H1 (cell line): ENCODE results near the gene KLHL26. TPM values are rescaled to one million over a fixed set of nuclear protein-coding genes. Genes with fewer than 3 reads are reported as not detected.
A peak's percentile ranks its signal among the peaks of the same experiment; 100 is the strongest.

Source experiments
- CTCF ChIA-PET: fragments of 300-600 bp; sonication (Branson Sonifier 250); formaldehyde crosslinking; loops from one replicate; lab custom pipeline; 2021; ENCODE audit not compliant: partially characterized antibody; lab: Charles Lee
- POLR2A ChIA-PET: fragments of 300-600 bp; sonication (Branson Sonifier 250); formaldehyde crosslinking; loops from one replicate; lab custom pipeline; 2021; ENCODE audit warnings: inconsistent platforms; ENCODE audit not compliant: partially characterized antibody; lab: Charles Lee
- DNase-seq, 2 experiments: peaks; one replicate each; pipeline versions ENCODE4 v3.0.0 to v3.0.0-alpha.2; 2010 to 2022; ENCODE audit warnings: low spot score in 2 of 2, low read depth in 1 of 2, mixed read lengths in 1 of 2
- FAIRE-seq: peaks from 2 replicates; lab custom pipeline; 2011; peaks lifted over from hg19 to GRCh38; lab: Jason Lieb, UNC
- H2AFZ ChIP-seq: 2 replicates; pipeline ENCODE4 v1.8.1; 2012; ENCODE audit warnings: low read length, inconsistent platforms
- H2AK5ac ChIP-seq: 2 replicates; pipeline ENCODE4 v1.6.1; 2013; ENCODE audit warnings: low read depth, low read length
- H2BK120ac ChIP-seq: replicated peaks from 2 replicates; pipeline ENCODE3; 2013; ENCODE audit warnings: low read depth, low read length, inconsistent platforms
- H2BK12ac ChIP-seq: 2 replicates; pipeline ENCODE4 v1.6.1; 2013; ENCODE audit warnings: low read depth, low read length
- H2BK15ac ChIP-seq: 2 replicates; pipeline ENCODE4 v1.6.1; 2013; ENCODE audit warnings: low read length
- H2BK20ac ChIP-seq: 2 replicates; pipeline ENCODE4 v1.6.1; 2013; ENCODE audit warnings: low read length
- H2BK5ac ChIP-seq: 2 replicates; pipeline ENCODE4 v1.6.1; 2013; ENCODE audit warnings: low read depth, low read length
- H3K14ac ChIP-seq: 2 replicates; pipeline ENCODE4 v1.6.1; 2013; ENCODE audit warnings: inconsistent platforms; ENCODE audit not compliant: insufficient read length
- H3K18ac ChIP-seq: 2 replicates; pipeline ENCODE4 v1.6.1; 2013; ENCODE audit warnings: low read length; ENCODE audit errors: extremely low read depth
- H3K23ac ChIP-seq: 2 replicates; pipeline ENCODE4 v1.6.1; 2013; ENCODE audit warnings: inconsistent platforms; ENCODE audit not compliant: insufficient read length
- H3K23me2 ChIP-seq: 2 replicates; pipeline ENCODE4 v1.6.1; 2013; ENCODE audit warnings: low read depth, low read length
- H3K27ac ChIP-seq: 2 replicates; pipeline ENCODE4 v1.6.1; 2011; ENCODE audit warnings: low read depth, low read length, inconsistent platforms
- H3K27me3 ChIP-seq, 4 experiments: replicated peaks in 1 of 4; 1 replicate in 1 of 4; 2 replicates in 3 of 4; pipeline versions ENCODE4 v1.6.1 to v1.8.1; 2011 to 2013; ENCODE audit warnings: low read length in 3 of 4, mild to moderate bottlenecking in 3 of 4, inconsistent platforms in 2 of 4, mixed read lengths in 2 of 4, moderate library complexity in 1 of 4; ENCODE audit not compliant: control insufficient read depth in 3 of 4, insufficient read depth in 3 of 4; ENCODE audit errors: extremely low read depth in 1 of 4
- H3K36me3 ChIP-seq, 4 experiments: 2 replicates each; pipeline versions ENCODE4 v1.6.1 to v1.8.1; 2011 to 2013; ENCODE audit warnings: mild to moderate bottlenecking in 4 of 4, low read length in 3 of 4, moderate library complexity in 2 of 4, control low read depth in 1 of 4, inconsistent platforms in 1 of 4; ENCODE audit not compliant: insufficient read depth in 4 of 4, control insufficient read depth in 2 of 4
- H3K4ac ChIP-seq: replicated peaks from 2 replicates; pipeline ENCODE3; 2013; ENCODE audit warnings: low read length, low read depth, mixed read lengths, inconsistent platforms; ENCODE audit not compliant: insufficient read length
- H3K4me1 ChIP-seq, 4 experiments: replicated peaks in 1 of 4; 1 replicate in 1 of 4; 2 replicates in 3 of 4; pipeline versions ENCODE4 v1.6.1 to v1.8.1; 2011 to 2013; ENCODE audit warnings: low read length in 3 of 4, inconsistent platforms in 2 of 4, mixed read lengths in 1 of 4; ENCODE audit not compliant: insufficient read depth in 4 of 4, control insufficient read depth in 3 of 4
- H3K4me2 ChIP-seq, 2 experiments: 2 replicates each; pipeline versions ENCODE4 v1.6.1 to v1.8.1; 2011 to 2013; ENCODE audit warnings: low read depth in 2 of 2, low read length in 2 of 2, control low read depth in 1 of 2, inconsistent platforms in 1 of 2, mild to moderate bottlenecking in 1 of 2; ENCODE audit not compliant: insufficient read depth in 1 of 2
- H3K4me3 ChIP-seq, 4 experiments: fragments of 200-600, 300-600 bp in 1 of 4; sonication (generic), shearing (Covaris generic), sonication (Bioruptor Twin) in 1 of 4; 2 replicates each; pipeline versions ENCODE4 v1.5.1 to v1.8.1; 2011 to 2016; ENCODE audit warnings: low read length in 4 of 4, low read depth in 3 of 4, control low read depth in 2 of 4, inconsistent platforms in 2 of 4, mild to moderate bottlenecking in 2 of 4, mixed read lengths in 1 of 4, moderate library complexity in 1 of 4; ENCODE audit not compliant: insufficient read depth in 2 of 4; ENCODE audit errors: extremely low read depth in 1 of 4
- H3K56ac ChIP-seq: replicated peaks from 2 replicates; pipeline ENCODE3; 2013; ENCODE audit warnings: low read depth, mild to moderate bottlenecking, mixed read lengths, low read length, inconsistent platforms; ENCODE audit not compliant: insufficient read length
- H3K79me1 ChIP-seq: 2 replicates; pipeline ENCODE4 v1.6.1; 2013; ENCODE audit warnings: low read depth, low read length, control low read depth
- H3K79me2 ChIP-seq, 2 experiments: 2 replicates each; pipeline versions ENCODE4 v1.6.1 to v1.8.1; 2012 to 2013; ENCODE audit warnings: low read length in 2 of 2, mild to moderate bottlenecking in 2 of 2, inconsistent platforms in 1 of 2; ENCODE audit not compliant: insufficient read depth in 2 of 2, control insufficient read depth in 1 of 2
- H3K9ac ChIP-seq, 4 experiments: replicated peaks in 1 of 4; 1 replicate in 1 of 4; 2 replicates in 3 of 4; pipeline versions ENCODE4 v1.6.1 to v1.8.1; 2011 to 2013; ENCODE audit warnings: low read depth in 3 of 4, low read length in 3 of 4, control low read depth in 2 of 4, mild to moderate bottlenecking in 2 of 4, moderate library complexity in 2 of 4, inconsistent platforms in 1 of 4; ENCODE audit errors: extremely low read depth in 1 of 4
- H3K9me3 ChIP-seq, 2 experiments: 2 replicates each; pipeline versions ENCODE4 v1.6.1 to v1.8.1; 2012 to 2013; ENCODE audit warnings: mild to moderate bottlenecking in 2 of 2, moderate library complexity in 2 of 2, control low read depth in 1 of 2, inconsistent platforms in 1 of 2, low read depth in 1 of 2, low read length in 1 of 2, mixed read lengths in 1 of 2; ENCODE audit not compliant: insufficient read depth in 2 of 2
- H4K20me1 ChIP-seq, 2 experiments: replicated peaks in 1 of 2; 2 replicates each; pipeline versions ENCODE3 to v1.8.1; 2011 to 2013; ENCODE audit warnings: inconsistent platforms in 2 of 2, low read length in 2 of 2, mild to moderate bottlenecking in 1 of 2; ENCODE audit not compliant: insufficient read depth in 2 of 2, control insufficient read depth in 1 of 2
- H4K5ac ChIP-seq: 2 replicates; pipeline ENCODE4 v1.6.1; 2013; ENCODE audit warnings: low read length, low read depth, mixed read lengths, inconsistent platforms; ENCODE audit not compliant: insufficient read length
- H4K8ac ChIP-seq: 2 replicates; pipeline ENCODE4 v1.8.0; 2013; ENCODE audit warnings: mild to moderate bottlenecking, moderate library complexity, low read length, inconsistent platforms; ENCODE audit not compliant: insufficient read depth; ENCODE audit errors: extremely low read depth
- H4K91ac ChIP-seq: replicated peaks from 2 replicates; pipeline ENCODE3; 2013; ENCODE audit warnings: low read length, mixed read lengths, inconsistent platforms; ENCODE audit not compliant: insufficient read length
- EP300 ChIP-seq, 2 experiments: IDR thresholded peaks; 1 replicate in 1 of 2; 2 replicates in 1 of 2; pipeline ENCODE4 v1.6.1; 2011 to 2012; ENCODE audit warnings: low read depth in 2 of 2, low read length in 2 of 2, mild to moderate bottlenecking in 2 of 2, borderline replicate concordance in 1 of 2, inconsistent platforms in 1 of 2, moderate library complexity in 1 of 2
- RNF2 ChIP-seq: fragments of 200-900, 300-1000 bp; sonication (generic); IDR thresholded peaks from 2 replicates; pipeline ENCODE4 v1.7.1; 2016; ENCODE audit warnings: borderline replicate concordance, low read depth, mild to moderate bottlenecking, antibody characterized with exemption, low read length; ENCODE audit not compliant: poor library complexity, severe bottlenecking; ENCODE audit errors: missing control alignments
- SP1 ChIP-seq: IDR thresholded peaks from 2 replicates; pipeline ENCODE4 v1.6.1; 2011; ENCODE audit warnings: low read depth, low read length
- SP4 ChIP-seq: IDR thresholded peaks from 2 replicates; pipeline ENCODE4 v1.6.1; 2012; ENCODE audit warnings: low read length, inconsistent platforms
- TBP ChIP-seq: IDR thresholded peaks from 2 replicates; pipeline ENCODE4 v1.6.1; 2011; ENCODE audit warnings: low read depth, low read length, improper control_type of control experiment
- WGBS, 2 experiments: shearing (Covaris generic) in 1 of 2; methylation state at CpG; one replicate each; pipeline versions ENCODE4 v1.1.6 to v1.1.7; 2013 to 2015; ENCODE audit warnings: low lambda C conversion rate in 2 of 2, mixed read lengths in 2 of 2, inconsistent platforms in 1 of 2, low coverage in 1 of 2, missing lambda C conversion rate in 1 of 2; ENCODE audit not compliant: insufficient replicate concordance in 2 of 2, insufficient coverage in 1 of 2, insufficient read length in 1 of 2; ENCODE audit errors: extremely low coverage in 1 of 2, missing lambda C conversion rate in 1 of 2; 5-methylcytosine and 5-hydroxymethylcytosine counted together
- polyA plus RNA-seq, 7 experiments: library from polyadenylated mRNA; depleted of rRNA in 3 of 7; stranded (reverse) in 5 of 7; unstranded in 2 of 7; fragments of >200 nt in 5 of 7; fragments of 200-250 nt in 2 of 7; gene quantifications; 1 replicate in 5 of 7; 2 replicates in 1 of 7; 4 replicates in 1 of 7; pipeline versions ENCODE4 v1.2.1 to v1.2.3, GENCODE V29; 2011 to 2013; ENCODE audit warnings: missing spikeins in 2 of 7, mixed read lengths in 2 of 7
- total RNA-seq: library from RNA; stranded (reverse); fragmentation: NEBNext Ultra II Directional; extraction: Animal tissue kit (Norgen Biotek cat#: 25700); gene quantifications from 2 replicates; pipeline ENCODE4 v1.2.1, GENCODE V29; 2021
- TF ChIP-seq, protein P1 (sequence below), 3 experiments: IDR thresholded peaks; 1 replicate in 2 of 3; 2 replicates in 1 of 3; pipeline versions ENCODE4 v1.5.1 to v1.6.1; 2011; ENCODE audit warnings: low read length in 3 of 3, mild to moderate bottlenecking in 3 of 3, inconsistent platforms in 2 of 3, low read depth in 1 of 3, moderate library complexity in 1 of 3; ENCODE audit not compliant: insufficient read depth in 1 of 3; ENCODE audit errors: control extremely low read depth in 1 of 3

The KLHL26 gene
- total and polyA plus RNA-seq, 2 of the 8 experiments (the other 6 are each of a cell fraction or from before 2014, with no cell fraction given) = 2.2 to 8.8 TPM

DNA sequence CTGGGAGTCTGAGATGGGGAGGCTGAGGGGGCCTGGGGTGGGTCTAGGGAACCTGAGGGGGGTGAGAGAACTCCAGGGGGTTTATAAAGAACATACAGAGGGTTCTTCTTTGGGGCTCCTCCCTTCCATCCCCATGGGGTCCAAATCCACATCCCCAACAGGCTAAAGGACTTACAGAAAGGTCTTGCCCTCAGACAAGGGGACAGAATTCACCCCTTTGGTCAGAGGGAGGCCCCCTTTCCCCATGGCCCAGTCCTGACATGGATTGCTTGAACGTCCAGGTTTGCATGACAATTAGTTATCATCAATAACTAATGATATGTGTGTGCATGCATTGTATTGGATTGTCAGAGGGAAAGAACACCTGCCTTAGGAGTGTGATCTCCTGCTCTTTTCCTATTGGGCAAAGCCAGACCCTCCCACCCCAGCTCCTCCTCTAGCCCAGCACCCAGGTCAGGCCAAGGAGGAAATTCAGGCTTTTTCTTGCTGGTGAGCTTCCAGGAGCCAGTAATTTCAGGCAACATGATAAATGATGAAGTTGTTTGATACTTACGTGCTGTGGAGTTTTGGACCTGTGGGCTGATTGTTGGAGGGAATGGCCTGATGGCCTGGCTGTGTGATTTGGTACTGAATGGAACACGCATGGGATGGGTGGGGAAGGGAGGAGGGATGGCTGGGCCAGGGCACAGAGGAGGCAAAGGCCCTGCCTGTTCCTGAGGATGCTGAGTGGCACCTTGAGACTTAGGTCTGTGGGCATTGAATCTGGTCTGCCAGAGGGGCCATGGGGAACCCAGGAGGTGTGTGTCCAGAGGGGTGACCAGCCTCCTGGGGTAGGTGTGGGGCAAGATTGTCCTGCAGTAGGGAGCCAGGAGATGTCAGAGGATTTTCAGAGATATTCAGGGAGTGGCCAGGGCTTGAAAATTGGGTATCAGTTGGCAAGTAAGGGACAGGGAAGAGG is 1.1 kb downstream of the KLHL26 start:
- H3K4me3 ChIP-seq = peak overlapping the region; percentile 63 to 100 (median 93); a peak in 7 of 8 replicates
- H4K5ac ChIP-seq = no peak overlapping the region
- H3K4me2 ChIP-seq = peak overlapping the region; percentile 52 to 99
- H3K23me2 ChIP-seq = peaks cover 8% of the 10 kb centered on the region; the same call in 1 of the 2 replicates
- no peak for DNase-seq
- no peaks in the 10 kb centered on the region for H3K36me3 ChIP-seq
- H3K23ac ChIP-seq = no peak overlapping the region
- peaks cover 4% of the 10 kb centered on the region in 2 experiments for H3K79me2 ChIP-seq
- no peak overlapping the region for H3K27ac ChIP-seq
- POLR2A ChIA-PET = interaction anchor here (1.0 to 1.6 kb wide), 2 partner anchors 11 to 26 kb away, joined by 3 to 4 read pairs; no protein-coding TSS in a partner anchor
- H3K79me1 ChIP-seq = peaks cover 7% of the 10 kb centered on the region
- peak overlapping the region; percentile 98; the same call in 1 of the 2 replicates for H4K8ac ChIP-seq
- H3K27me3 ChIP-seq = peaks cover 0 to 11% (median 5%) of the 10 kb centered on the region in 4 experiments; a peak in 4 of 7 replicates
- H3K18ac ChIP-seq = no peak overlapping the region; the same call in 1 of the 2 replicates
- no peak overlapping the region for H2BK120ac ChIP-seq
- WGBS, 2 experiments = 74% methylated on average over 3 of the region's 3 CpGs; no CpG with 5 or more reads in 1 of the 2 experiments
- H4K91ac ChIP-seq = peak overlapping the region; percentile 39
- H4K20me1 ChIP-seq = peaks cover 0 to 9% of the 10 kb centered on the region in 2 experiments
- H2BK15ac ChIP-seq = 0 out of 2 replicates have a peak overlapping the region, but pooled peaks have one; percentile 81
- FAIRE-seq = no peak
- no peak overlapping the region for H3K14ac ChIP-seq
- peaks cover 4 to 9% (median 4%) of the 10 kb centered on the region in 4 experiments; a peak in 5 of 7 replicates for H3K4me1 ChIP-seq
- no peak overlapping the region for H2AK5ac ChIP-seq
- H3K9me3 ChIP-seq = no peaks in the 10 kb centered on the region
- peak overlapping the region; percentile 35 for H3K4ac ChIP-seq
- peak overlapping the region in 2 of 4 experiments; percentile 19 to 21; a peak in 2 of 7 replicates for H3K9ac ChIP-seq
- no peak overlapping the region for H2AFZ ChIP-seq
- H2BK20ac ChIP-seq = no peak overlapping the region
- H2BK12ac ChIP-seq = no peak overlapping the region
- no peak overlapping the region for H2BK5ac ChIP-seq
- CTCF ChIA-PET = interaction anchor here (0.6 to 1.3 kb wide), 2 partner anchors 28 to 174 kb away, joined by 3 to 5 read pairs; no protein-coding TSS in a partner anchor
- no peak overlapping the region for H3K56ac ChIP-seq
- TF ChIP-seq RNF2 = no peak
- no peak for TF ChIP-seq EP300 (IDR thresholded peaks at IDR 0.05; ENCODE audit: borderline replicate concordance in 1 of 2, low read depth in 2 of 2, low read length in 2 of 2)
- TF ChIP-seq SP4 = no peak
- TF ChIP-seq SP1 = no peak
- TF ChIP-seq, protein P1, sequence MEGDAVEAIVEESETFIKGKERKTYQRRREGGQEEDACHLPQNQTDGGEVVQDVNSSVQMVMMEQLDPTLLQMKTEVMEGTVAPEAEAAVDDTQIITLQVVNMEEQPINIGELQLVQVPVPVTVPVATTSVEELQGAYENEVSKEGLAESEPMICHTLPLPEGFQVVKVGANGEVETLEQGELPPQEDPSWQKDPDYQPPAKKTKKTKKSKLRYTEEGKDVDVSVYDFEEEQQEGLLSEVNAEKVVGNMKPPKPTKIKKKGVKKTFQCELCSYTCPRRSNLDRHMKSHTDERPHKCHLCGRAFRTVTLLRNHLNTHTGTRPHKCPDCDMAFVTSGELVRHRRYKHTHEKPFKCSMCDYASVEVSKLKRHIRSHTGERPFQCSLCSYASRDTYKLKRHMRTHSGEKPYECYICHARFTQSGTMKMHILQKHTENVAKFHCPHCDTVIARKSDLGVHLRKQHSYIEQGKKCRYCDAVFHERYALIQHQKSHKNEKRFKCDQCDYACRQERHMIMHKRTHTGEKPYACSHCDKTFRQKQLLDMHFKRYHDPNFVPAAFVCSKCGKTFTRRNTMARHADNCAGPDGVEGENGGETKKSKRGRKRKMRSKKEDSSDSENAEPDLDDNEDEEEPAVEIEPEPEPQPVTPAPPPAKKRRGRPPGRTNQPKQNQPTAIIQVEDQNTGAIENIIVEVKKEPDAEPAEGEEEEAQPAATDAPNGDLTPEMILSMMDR (IDR thresholded peaks at IDR 0.05; ENCODE audit: control extremely low read depth in 1 of 3, insufficient read depth in 1 of 3, low read depth in 1 of 3, low read length in 3 of 3) = no peak
- no peak for TF ChIP-seq TBP
